Measurements from ENCODE around the gene KCNH2.

DNA sequence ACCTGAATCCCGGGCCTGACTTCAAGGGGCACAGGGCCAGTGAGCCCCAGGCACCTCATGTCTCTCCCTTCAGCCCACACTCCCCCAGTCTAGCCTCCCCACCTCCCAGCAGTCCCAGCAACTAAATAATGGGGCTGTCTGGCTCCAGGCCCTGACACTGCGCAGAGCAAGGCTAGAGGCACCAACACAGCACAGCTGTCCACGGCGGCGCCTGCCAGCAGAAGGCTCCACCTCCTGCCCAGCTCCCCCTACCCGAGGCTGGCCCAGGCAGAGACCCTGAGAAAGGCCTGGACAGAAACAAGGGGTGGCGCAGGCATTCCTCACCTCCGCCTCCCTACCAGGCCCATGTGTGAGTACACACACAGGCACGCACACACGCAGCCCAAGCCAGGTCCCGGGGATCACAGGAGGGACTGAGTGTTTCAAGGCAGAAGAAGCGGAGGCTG is 6.1 kb downstream of the KCNH2 start:
- TF ChIP-seq, protein P1, sequence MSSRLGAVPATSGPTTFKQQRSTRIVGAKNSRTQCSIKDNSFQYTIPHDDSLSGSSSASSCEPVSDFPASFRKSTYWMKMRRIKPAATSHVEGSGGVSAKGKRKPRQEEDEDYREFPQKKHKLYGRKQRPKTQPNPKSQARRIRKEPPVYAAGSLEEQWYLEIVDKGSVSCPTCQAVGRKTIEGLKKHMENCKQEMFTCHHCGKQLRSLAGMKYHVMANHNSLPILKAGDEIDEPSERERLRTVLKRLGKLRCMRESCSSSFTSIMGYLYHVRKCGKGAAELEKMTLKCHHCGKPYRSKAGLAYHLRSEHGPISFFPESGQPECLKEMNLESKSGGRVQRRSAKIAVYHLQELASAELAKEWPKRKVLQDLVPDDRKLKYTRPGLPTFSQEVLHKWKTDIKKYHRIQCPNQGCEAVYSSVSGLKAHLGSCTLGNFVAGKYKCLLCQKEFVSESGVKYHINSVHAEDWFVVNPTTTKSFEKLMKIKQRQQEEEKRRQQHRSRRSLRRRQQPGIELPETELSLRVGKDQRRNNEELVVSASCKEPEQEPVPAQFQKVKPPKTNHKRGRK (CRISPR knock-in tag; IDR thresholded peaks at IDR 0.05) = no peak
- TF ChIP-seq ZNF232 (CRISPR knock-in tag; IDR thresholded peaks at IDR 0.05; ENCODE audit: borderline replicate concordance) (no peak), POLR2A (IDR thresholded peaks at IDR 0.05; ENCODE audit: insufficient read depth in 1 of 2, low read depth in 2 of 2, low read length in 2 of 2) (no peak), PHF20 (CRISPR knock-in tag; IDR thresholded peaks at IDR 0.05) (no peak), STAG1 (CRISPR knock-in tag; IDR thresholded peaks at IDR 0.05) (no peak), ZNF570 (CRISPR knock-in tag; IDR thresholded peaks at IDR 0.05; ENCODE audit: borderline replicate concordance) (no peak), ZFP37 (CRISPR knock-in tag; IDR thresholded peaks at IDR 0.05; ENCODE audit: borderline replicate concordance) (no peak), ZNF704 (CRISPR knock-in tag; IDR thresholded peaks at IDR 0.05; ENCODE audit: borderline replicate concordance) (no peak), ZKSCAN1 (IDR thresholded peaks at IDR 0.05; ENCODE audit: low read length) (no peak), TAF1 (CRISPR knock-in tag; IDR thresholded peaks at IDR 0.05) (no peak), REST (IDR thresholded peaks at IDR 0.05; ENCODE audit: borderline replicate concordance in 1 of 2, low read depth in 1 of 2, low read length in 2 of 2) (no peak), MTA1 (CRISPR knock-in tag; IDR thresholded peaks at IDR 0.05; ENCODE audit: borderline replicate concordance) (no peak), ZNF577 (CRISPR knock-in tag; IDR thresholded peaks at IDR 0.05; ENCODE audit: borderline replicate concordance, low read depth) (no peak), FOXM1 (CRISPR knock-in tag; IDR thresholded peaks at IDR 0.05) (no peak)

Data from HepG2 (cell line).